ENCODE data around the gene DDHD1. TPM values are rescaled to one million over a fixed set of nuclear protein-coding genes. Genes with fewer than 3 reads are reported as not detected.

The DDHD1 gene
- total and polyA plus RNA-seq, 2 experiments from 2014 or later, result 11.2 to 28.9 TPM

DNA sequence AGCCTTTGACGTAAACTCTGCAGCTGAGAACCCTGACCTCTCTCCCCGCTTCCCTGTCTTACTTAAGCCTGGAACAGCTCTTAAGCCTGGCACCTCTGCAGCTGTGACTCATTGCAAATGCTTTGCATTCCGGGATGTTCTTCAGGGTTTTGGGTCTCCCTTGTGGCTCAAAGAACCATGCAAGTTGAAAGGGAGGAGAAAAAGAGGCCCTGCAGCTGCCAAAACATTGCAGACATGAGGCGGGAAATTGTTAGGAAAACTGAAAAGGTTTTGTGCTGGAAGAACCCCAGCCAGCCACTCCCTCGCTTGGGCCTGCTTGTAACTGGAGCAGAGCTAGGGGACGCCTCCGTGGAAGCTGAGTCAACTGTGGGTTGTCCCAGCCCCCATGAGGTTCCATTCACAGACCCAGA, 142.1 kb downstream of the DDHD1 start:
- Mint-ChIP-seq H3K4me3 (no peak overlapping the region), H3K27me3 (ENCODE audit: insufficient read depth, low read depth, poor library complexity) (no peaks in the 10 kb centered on the region), H3K9me3 (peaks cover 7% of the 10 kb centered on the region), H3K4me1 (peaks cover 25% of the 10 kb centered on the region), H3K36me3 (ENCODE audit: low read depth) (peaks cover 3% of the 10 kb centered on the region; the same call in 1 of the 3 replicates), H3K27ac (no peak overlapping the region; the same call in 1 of the 2 replicates)
- H3K4me2 ChIP-seq, result no peak overlapping the region
- TF ChIP-seq, protein P1, sequence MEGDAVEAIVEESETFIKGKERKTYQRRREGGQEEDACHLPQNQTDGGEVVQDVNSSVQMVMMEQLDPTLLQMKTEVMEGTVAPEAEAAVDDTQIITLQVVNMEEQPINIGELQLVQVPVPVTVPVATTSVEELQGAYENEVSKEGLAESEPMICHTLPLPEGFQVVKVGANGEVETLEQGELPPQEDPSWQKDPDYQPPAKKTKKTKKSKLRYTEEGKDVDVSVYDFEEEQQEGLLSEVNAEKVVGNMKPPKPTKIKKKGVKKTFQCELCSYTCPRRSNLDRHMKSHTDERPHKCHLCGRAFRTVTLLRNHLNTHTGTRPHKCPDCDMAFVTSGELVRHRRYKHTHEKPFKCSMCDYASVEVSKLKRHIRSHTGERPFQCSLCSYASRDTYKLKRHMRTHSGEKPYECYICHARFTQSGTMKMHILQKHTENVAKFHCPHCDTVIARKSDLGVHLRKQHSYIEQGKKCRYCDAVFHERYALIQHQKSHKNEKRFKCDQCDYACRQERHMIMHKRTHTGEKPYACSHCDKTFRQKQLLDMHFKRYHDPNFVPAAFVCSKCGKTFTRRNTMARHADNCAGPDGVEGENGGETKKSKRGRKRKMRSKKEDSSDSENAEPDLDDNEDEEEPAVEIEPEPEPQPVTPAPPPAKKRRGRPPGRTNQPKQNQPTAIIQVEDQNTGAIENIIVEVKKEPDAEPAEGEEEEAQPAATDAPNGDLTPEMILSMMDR (conservative IDR thresholded peaks at IDR 0.05; ENCODE audit: low read depth in 2 of 2), result no peak
- TF ChIP-seq, protein P2, sequence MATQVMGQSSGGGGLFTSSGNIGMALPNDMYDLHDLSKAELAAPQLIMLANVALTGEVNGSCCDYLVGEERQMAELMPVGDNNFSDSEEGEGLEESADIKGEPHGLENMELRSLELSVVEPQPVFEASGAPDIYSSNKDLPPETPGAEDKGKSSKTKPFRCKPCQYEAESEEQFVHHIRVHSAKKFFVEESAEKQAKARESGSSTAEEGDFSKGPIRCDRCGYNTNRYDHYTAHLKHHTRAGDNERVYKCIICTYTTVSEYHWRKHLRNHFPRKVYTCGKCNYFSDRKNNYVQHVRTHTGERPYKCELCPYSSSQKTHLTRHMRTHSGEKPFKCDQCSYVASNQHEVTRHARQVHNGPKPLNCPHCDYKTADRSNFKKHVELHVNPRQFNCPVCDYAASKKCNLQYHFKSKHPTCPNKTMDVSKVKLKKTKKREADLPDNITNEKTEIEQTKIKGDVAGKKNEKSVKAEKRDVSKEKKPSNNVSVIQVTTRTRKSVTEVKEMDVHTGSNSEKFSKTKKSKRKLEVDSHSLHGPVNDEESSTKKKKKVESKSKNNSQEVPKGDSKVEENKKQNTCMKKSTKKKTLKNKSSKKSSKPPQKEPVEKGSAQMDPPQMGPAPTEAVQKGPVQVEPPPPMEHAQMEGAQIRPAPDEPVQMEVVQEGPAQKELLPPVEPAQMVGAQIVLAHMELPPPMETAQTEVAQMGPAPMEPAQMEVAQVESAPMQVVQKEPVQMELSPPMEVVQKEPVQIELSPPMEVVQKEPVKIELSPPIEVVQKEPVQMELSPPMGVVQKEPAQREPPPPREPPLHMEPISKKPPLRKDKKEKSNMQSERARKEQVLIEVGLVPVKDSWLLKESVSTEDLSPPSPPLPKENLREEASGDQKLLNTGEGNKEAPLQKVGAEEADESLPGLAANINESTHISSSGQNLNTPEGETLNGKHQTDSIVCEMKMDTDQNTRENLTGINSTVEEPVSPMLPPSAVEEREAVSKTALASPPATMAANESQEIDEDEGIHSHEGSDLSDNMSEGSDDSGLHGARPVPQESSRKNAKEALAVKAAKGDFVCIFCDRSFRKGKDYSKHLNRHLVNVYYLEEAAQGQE (IDR thresholded peaks at IDR 0.05; ENCODE audit: unreplicated experiment), result no peak
- TF ChIP-seq, protein P3, sequence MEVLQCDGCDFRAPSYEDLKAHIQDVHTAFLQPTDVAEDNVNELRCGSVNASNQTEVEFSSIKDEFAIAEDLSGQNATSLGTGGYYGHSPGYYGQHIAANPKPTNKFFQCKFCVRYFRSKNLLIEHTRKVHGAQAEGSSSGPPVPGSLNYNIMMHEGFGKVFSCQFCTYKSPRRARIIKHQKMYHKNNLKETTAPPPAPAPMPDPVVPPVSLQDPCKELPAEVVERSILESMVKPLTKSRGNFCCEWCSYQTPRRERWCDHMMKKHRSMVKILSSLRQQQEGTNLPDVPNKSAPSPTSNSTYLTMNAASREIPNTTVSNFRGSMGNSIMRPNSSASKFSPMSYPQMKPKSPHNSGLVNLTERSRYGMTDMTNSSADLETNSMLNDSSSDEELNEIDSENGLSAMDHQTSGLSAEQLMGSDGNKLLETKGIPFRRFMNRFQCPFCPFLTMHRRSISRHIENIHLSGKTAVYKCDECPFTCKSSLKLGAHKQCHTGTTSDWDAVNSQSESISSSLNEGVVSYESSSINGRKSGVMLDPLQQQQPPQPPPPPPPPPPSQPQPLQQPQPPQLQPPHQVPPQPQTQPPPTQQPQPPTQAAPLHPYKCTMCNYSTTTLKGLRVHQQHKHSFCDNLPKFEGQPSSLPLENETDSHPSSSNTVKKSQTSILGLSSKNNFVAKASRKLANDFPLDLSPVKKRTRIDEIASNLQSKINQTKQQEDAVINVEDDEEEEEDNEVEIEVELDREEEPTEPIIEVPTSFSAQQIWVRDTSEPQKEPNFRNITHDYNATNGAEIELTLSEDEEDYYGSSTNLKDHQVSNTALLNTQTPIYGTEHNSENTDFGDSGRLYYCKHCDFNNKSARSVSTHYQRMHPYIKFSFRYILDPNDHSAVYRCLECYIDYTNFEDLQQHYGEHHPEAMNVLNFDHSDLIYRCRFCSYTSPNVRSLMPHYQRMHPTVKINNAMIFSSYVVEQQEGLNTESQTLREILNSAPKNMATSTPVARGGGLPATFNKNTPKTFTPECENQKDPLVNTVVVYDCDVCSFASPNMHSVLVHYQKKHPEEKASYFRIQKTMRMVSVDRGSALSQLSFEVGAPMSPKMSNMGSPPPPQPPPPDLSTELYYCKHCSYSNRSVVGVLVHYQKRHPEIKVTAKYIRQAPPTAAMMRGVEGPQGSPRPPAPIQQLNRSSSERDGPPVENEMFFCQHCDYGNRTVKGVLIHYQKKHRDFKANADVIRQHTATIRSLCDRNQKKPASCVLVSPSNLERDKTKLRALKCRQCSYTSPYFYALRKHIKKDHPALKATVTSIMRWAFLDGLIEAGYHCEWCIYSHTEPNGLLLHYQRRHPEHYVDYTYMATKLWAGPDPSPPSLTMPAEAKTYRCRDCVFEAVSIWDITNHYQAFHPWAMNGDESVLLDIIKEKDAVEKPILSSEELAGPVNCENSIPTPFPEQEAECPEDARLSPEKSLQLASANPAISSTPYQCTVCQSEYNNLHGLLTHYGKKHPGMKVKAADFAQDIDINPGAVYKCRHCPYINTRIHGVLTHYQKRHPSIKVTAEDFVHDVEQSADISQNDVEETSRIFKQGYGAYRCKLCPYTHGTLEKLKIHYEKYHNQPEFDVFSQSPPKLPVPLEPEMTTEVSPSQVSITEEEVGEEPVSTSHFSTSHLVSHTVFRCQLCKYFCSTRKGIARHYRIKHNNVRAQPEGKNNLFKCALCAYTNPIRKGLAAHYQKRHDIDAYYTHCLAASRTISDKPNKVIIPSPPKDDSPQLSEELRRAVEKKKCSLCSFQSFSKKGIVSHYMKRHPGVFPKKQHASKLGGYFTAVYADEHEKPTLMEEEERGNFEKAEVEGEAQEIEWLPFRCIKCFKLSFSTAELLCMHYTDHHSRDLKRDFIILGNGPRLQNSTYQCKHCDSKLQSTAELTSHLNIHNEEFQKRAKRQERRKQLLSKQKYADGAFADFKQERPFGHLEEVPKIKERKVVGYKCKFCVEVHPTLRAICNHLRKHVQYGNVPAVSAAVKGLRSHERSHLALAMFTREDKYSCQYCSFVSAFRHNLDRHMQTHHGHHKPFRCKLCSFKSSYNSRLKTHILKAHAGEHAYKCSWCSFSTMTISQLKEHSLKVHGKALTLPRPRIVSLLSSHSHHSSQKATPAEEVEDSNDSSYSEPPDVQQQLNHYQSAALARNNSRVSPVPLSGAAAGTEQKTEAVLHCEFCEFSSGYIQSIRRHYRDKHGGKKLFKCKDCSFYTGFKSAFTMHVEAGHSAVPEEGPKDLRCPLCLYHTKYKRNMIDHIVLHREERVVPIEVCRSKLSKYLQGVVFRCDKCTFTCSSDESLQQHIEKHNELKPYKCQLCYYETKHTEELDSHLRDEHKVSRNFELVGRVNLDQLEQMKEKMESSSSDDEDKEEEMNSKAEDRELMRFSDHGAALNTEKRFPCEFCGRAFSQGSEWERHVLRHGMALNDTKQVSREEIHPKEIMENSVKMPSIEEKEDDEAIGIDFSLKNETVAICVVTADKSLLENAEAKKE (CRISPR knock-in tag; IDR thresholded peaks at IDR 0.05), result peak; percentile 84
- no peaks in the 10 kb centered on the region for H4K20me1 ChIP-seq (replicated peaks; ENCODE audit: insufficient read depth)
- no peaks in the 10 kb centered on the region for H3K36me3 ChIP-seq (ENCODE audit: insufficient read depth)
- ATAC-seq (peak; percentile 82), DNase-seq (ENCODE audit: low spot score) (peak; percentile 79)
- no peak overlapping the region for H3K4me3 ChIP-seq
- no peaks in the 10 kb centered on the region for H3K79me2 ChIP-seq (replicated peaks; ENCODE audit: insufficient read depth)
- H3K27ac ChIP-seq (ENCODE audit: low read depth), result no peak overlapping the region
- no peaks in the 10 kb centered on the region for H3F3A ChIP-seq (replicated peaks; ENCODE audit: low read depth)
- H2AFZ ChIP-seq, result peak overlapping the region; percentile 53
- no peaks in the 10 kb centered on the region; the same call in 1 of the 2 replicates for H3K9me2 ChIP-seq (ENCODE audit: insufficient read depth)
- no peaks in the 10 kb centered on the region for H3K27me3 ChIP-seq (ENCODE audit: insufficient read depth)
- H3K4me1 ChIP-seq (ENCODE audit: insufficient read depth), result peaks cover 19% of the 10 kb centered on the region; the same call in 1 of the 2 replicates

Measured in GM23338 (cell line).